Spleen (tissue), 11 donors: ENCODE measurements around the gene MCRS1. TPM values are rescaled to one million over a fixed set of nuclear protein-coding genes. Genes with fewer than 3 reads are reported as not detected.

Source experiments
- DNase-seq: peaks from one replicate; pipeline ENCODE4 v3.0.0-alpha.2; 2020
- H3K27ac ChIP-seq, 8 donors: fragments of 200-600 bp; sonication (generic) in 7 of 8; 1 replicate in 4 of 8; 2 replicates in 4 of 8; pipeline versions ENCODE4 v1.5.0 to v1.8.0; 2016 to 2021; ENCODE audit warnings: inconsistent platforms in 4 of 8, mild to moderate bottlenecking in 4 of 8, moderate library complexity in 1 of 8
- H3K27me3 ChIP-seq, 7 donors: fragments of 200-600 bp; sonication (generic) in 6 of 7; replicated peaks in 1 of 7; 1 replicate in 4 of 7; 2 replicates in 3 of 7; pipeline versions ENCODE4 v1.5.0 to v1.8.0; 2016 to 2021; ENCODE audit warnings: inconsistent platforms in 3 of 7, mild to moderate bottlenecking in 1 of 7
- H3K36me3 ChIP-seq, 6 donors: fragments of 200-600 bp; sonication (generic) in 5 of 6; 1 replicate in 4 of 6; 2 replicates in 2 of 6; pipeline versions ENCODE4 v1.5.0 to v1.8.0; 2016 to 2021; ENCODE audit warnings: inconsistent platforms in 2 of 6
- H3K4me1 ChIP-seq, 6 donors: fragments of 200-600 bp; sonication (generic) in 5 of 6; 1 replicate in 3 of 6; 2 replicates in 3 of 6; pipeline versions ENCODE4 v1.5.0 to v1.8.0; 2016 to 2021; ENCODE audit warnings: inconsistent platforms in 3 of 6
- H3K4me3 ChIP-seq, 8 donors: fragments of 200-600 bp; sonication (generic) in 7 of 8; 1 replicate in 4 of 8; 2 replicates in 4 of 8; pipeline versions ENCODE4 v1.5.0 to v1.8.0; 2016 to 2021; ENCODE audit warnings: inconsistent platforms in 4 of 8, mild to moderate bottlenecking in 4 of 8, moderate library complexity in 2 of 8
- H3K9me3 ChIP-seq, 8 donors: fragments of 200-600 bp; sonication (generic) in 7 of 8; 1 replicate in 4 of 8; 2 replicates in 4 of 8; pipeline versions ENCODE4 v1.5.0 to v1.8.0; 2016 to 2021; ENCODE audit warnings: inconsistent platforms in 4 of 8
- CTCF ChIP-seq, 11 experiments: fragments of 200-600 bp in 7 of 11; fragments of 450-650 bp in 4 of 11; sonication (generic) in 4 of 11; IDR thresholded peaks in 8 of 11; conservative IDR thresholded peaks in 3 of 11; 1 replicate in 7 of 11; 2 replicates in 4 of 11; pipeline versions ENCODE4 v1.4.0 to v1.8.0; 2016 to 2021; ENCODE audit warnings: antibody characterized with exemption in 11 of 11, inconsistent platforms in 4 of 11, mild to moderate bottlenecking in 1 of 11
- POLR2A ChIP-seq, 3 donors: fragments of 450-650 bp; IDR thresholded peaks; one replicate each; pipeline ENCODE4 v1.5.1; 2017; ENCODE audit warnings: antibody characterized with exemption in 3 of 3, mild to moderate bottlenecking in 1 of 3
- POLR2AphosphoS5 ChIP-seq, 3 donors: sonication (generic); formaldehyde crosslinking; IDR thresholded peaks; one replicate each; pipeline ENCODE4 v1.5.1; 2017; ENCODE audit warnings: antibody characterized with exemption in 3 of 3
- WGBS, 5 donors: extraction: QIAGEN DNeasy Blood & Tissue Kit in 3 of 5; methylation state at CpG; one replicate each; pipeline versions ENCODE4 v1.1.5 to v1.1.7; 2013 to 2018; 5-methylcytosine and 5-hydroxymethylcytosine counted together
- intact Hi-C: fragments of 100-400 bp; cut with DNase I; formaldehyde crosslinking; loops from one replicate; pipeline ENCODE4 v1.15.0; 2023; ENCODE audit warnings: low total_unique reads
- polyA plus RNA-seq, 3 donors: library from polyadenylated mRNA; stranded (reverse); fragments of 200-250 nt; gene quantifications; one replicate each; pipeline ENCODE4 v1.2.1, GENCODE V29; 2013
- total RNA-seq, 7 donors: library from RNA; depleted of rRNA in 3 of 7; stranded (reverse); fragments of >200 nt in 3 of 7; fragmentation: NEBNext Ultra II Directional in 4 of 7; extraction: Animal tissue kit (Norgen Biotek cat#: 25700) in 4 of 7; gene quantifications; one replicate each; pipeline versions ENCODE4 v1.1.0 to v1.2.1, GENCODE V29; 2016 to 2021
- donor health status: healthy with polysubstance abuse.
- donor health status: DM: no; HTN: no; CAD: no; lungs with moderate emphysema.
- donor health status: DM: no; HTN: no; CAD: no.
- donor health status: Bipolar disorder and iron deficiency.
- donor health status: healthy.
- donor health status: DM: no; HTN: no; CAD: no.
- donor health status: DM: yes; HTN: yes; CAD: no.

MCRS1 gene
- total and polyA plus RNA-seq, 10 donors: 44.1 to 64.7 (median 54.3) TPM

DNA sequence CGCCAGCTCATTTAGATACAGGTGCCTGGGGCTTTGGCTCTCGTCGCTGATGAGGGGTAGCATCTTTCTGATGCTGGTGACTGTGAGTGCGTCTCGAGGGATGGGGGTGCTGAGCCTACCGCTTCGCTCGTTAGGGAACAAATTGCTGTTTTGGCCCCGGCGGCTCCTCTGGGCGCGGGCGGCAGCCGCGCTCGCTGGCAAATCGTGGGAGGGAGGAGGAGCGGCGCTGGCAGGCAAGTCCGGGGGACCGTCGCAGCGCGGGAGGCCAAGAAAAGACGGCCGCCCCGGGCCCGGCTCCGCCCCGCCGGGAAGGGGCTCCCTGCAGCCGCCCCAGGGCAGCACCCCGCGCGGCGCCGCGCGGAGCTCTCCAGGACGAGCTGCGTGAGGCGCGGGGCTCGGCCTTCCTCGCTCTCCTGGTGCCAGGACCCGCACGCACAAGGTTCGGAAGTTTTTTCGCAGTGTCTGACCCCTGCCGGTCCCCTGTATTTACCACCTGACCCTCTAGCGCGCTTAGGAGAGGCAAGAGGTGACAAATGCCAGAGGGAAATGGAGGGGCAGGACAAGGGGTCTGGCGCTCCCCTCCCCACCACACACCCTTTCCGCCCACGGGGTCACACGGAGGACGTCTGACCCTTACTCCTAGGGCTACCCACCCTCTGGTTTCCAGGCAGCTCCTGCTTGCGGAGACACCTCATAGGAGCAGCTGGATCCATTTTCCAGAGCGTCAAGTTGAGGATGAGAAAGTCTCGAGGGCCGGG lies 30.0 kb downstream of the MCRS1 start:
- 1 to 2% (median 2%) methylated on average over 28 to 61 of the region's 61 CpGs for WGBS, 5 donors
- TF ChIP-seq POLR2A (IDR thresholded peaks at IDR 0.05) (no peak), CTCF (IDR thresholded peaks at IDR 0.05 in 8 of 11, conservative IDR thresholded peaks at IDR 0.05 in 3 of 11) (no peak), POLR2AphosphoS5 (IDR thresholded peaks at IDR 0.05) (no peak)
- Histone ChIP-seq H3K36me3 (no peaks in the 10 kb centered on the region), H3K4me1 (peaks cover 4 to 56% (median 29%) of the 10 kb centered on the region in 6 donors), H3K27me3 (peaks cover 0 to 65% (median 30%) of the 10 kb centered on the region in 7 donors), H3K27ac (peak overlapping the region in 3 of 8 donors; percentile 20 to 80 (median 47)), H3K9me3 (no peaks in the 10 kb centered on the region), H3K4me3 (peak overlapping the region; percentile 30 to 82 (median 60))
- intact Hi-C loops: no loop called here
- peak; percentile 78 for DNase-seq

GRCh38 chr12:49537231-49537751 lies 30.7 kb downstream of the MCRS1 start:
- Histone ChIP-seq H3K9me3 (no peaks in the 10 kb centered on the region), H3K4me3 (peak overlapping the region in 7 of 8 donors; percentile 50 to 82 (median 62)), H3K4me1 (peaks cover 4 to 56% (median 29%) of the 10 kb centered on the region in 6 donors), H3K36me3 (no peaks in the 10 kb centered on the region), H3K27me3 (peaks cover 0 to 65% (median 30%) of the 10 kb centered on the region in 7 donors), H3K27ac (peak overlapping the region in 3 of 8 donors; percentile 20 to 80 (median 47))
- 17 to 26% (median 21%) methylated on average over 11 to 13 of the region's 13 CpGs for WGBS, 5 donors
- DNase-seq: no peak
- no peak for TF ChIP-seq CTCF (IDR thresholded peaks at IDR 0.05 in 8 of 11, conservative IDR thresholded peaks at IDR 0.05 in 3 of 11)
- intact Hi-C loops: no loop called here

- WGBS, 5 donors: 33 to 53% (median 39%) methylated on average over 3 of the region's 3 CpGs
- peak overlapping the region in 2 of 8 donors; percentile 15 to 80 for H3K27ac ChIP-seq
- H3K36me3 ChIP-seq: no peaks in the 10 kb centered on the region
- no peaks in the 10 kb centered on the region for H3K9me3 ChIP-seq
- no peak overlapping the region for H3K4me3 ChIP-seq
- intact Hi-C loops: no loop called here
- TF ChIP-seq POLR2A (IDR thresholded peaks at IDR 0.05): no peak
- TF ChIP-seq POLR2AphosphoS5 (IDR thresholded peaks at IDR 0.05): no peak
- no peak for TF ChIP-seq CTCF (IDR thresholded peaks at IDR 0.05 in 8 of 11, conservative IDR thresholded peaks at IDR 0.05 in 3 of 11)
- H3K4me1 ChIP-seq: peaks cover 4 to 56% (median 29%) of the 10 kb centered on the region in 6 donors
- peaks cover 0 to 65% (median 30%) of the 10 kb centered on the region in 7 donors for H3K27me3 ChIP-seq
- DNase-seq: no peak
Observed at GRCh38 chr12:49536526-49537071, 31.3 kb downstream of the MCRS1 start.
